Trophoblast cell (in vitro differentiated cells and primary cell): ENCODE results near the gene MYL4.

Experiments used
- DNase-seq, 2 donors: peaks; one replicate each; pipeline ENCODE4 v3.0.0-alpha.2; 2016
- H2AFZ ChIP-seq: 2 replicates; pipeline ENCODE4 v1.6.1; 2013; ENCODE audit warnings: low read length, moderate library complexity, mild to moderate bottlenecking; ENCODE audit not compliant: insufficient read depth, poor library complexity
- H2AK5ac ChIP-seq: 2 replicates; pipeline ENCODE4 v1.6.1; 2013; ENCODE audit warnings: mild to moderate bottlenecking, low read length
- H2BK120ac ChIP-seq: 2 replicates; pipeline ENCODE4 v1.6.1; 2013; ENCODE audit warnings: low read length, mild to moderate bottlenecking, moderate library complexity; ENCODE audit not compliant: insufficient read depth, poor library complexity
- H2BK12ac ChIP-seq: 2 replicates; pipeline ENCODE4 v1.6.1; 2013; ENCODE audit warnings: mild to moderate bottlenecking, low read length, moderate library complexity
- H2BK5ac ChIP-seq: 2 replicates; pipeline ENCODE4 v1.6.1; 2013; ENCODE audit warnings: low read length, low read depth, moderate library complexity, mild to moderate bottlenecking; ENCODE audit not compliant: poor library complexity
- H3K14ac ChIP-seq: 2 replicates; pipeline ENCODE4 v1.6.1; 2013; ENCODE audit warnings: mild to moderate bottlenecking, low read length
- H3K18ac ChIP-seq: 2 replicates; pipeline ENCODE4 v1.6.1; 2013; ENCODE audit warnings: mild to moderate bottlenecking, low read length
- H3K23ac ChIP-seq: 2 replicates; pipeline ENCODE4 v1.6.1; 2013; ENCODE audit warnings: low read length
- H3K27ac ChIP-seq: 2 replicates; pipeline ENCODE4 v1.5.1; 2013; ENCODE audit warnings: low read depth, mild to moderate bottlenecking, inconsistent platforms, low read length, moderate library complexity
- H3K27me3 ChIP-seq: 2 replicates; pipeline ENCODE4 v1.6.1; 2013; ENCODE audit warnings: inconsistent platforms, mild to moderate bottlenecking, low read length, moderate library complexity; ENCODE audit not compliant: insufficient read depth
- H3K36me3 ChIP-seq, 2 experiments: 1 replicate in 1 of 2; 2 replicates in 1 of 2; pipeline ENCODE4 v1.6.1; 2013; ENCODE audit warnings: low read length in 2 of 2, mild to moderate bottlenecking in 2 of 2, moderate library complexity in 1 of 2; ENCODE audit not compliant: insufficient read depth in 2 of 2, control insufficient read depth in 1 of 2
- H3K4ac ChIP-seq: 2 replicates; pipeline ENCODE4 v1.6.1; 2013; ENCODE audit warnings: low read depth, mild to moderate bottlenecking, low read length, moderate library complexity
- H3K4me1 ChIP-seq, 2 experiments: 1 replicate in 1 of 2; 2 replicates in 1 of 2; pipeline ENCODE4 v1.6.1; 2013; ENCODE audit warnings: low read length in 2 of 2, mild to moderate bottlenecking in 2 of 2, moderate library complexity in 1 of 2; ENCODE audit not compliant: insufficient read depth in 2 of 2, control insufficient read depth in 1 of 2
- H3K4me2 ChIP-seq: 2 replicates; pipeline ENCODE4 v1.6.1; 2013; ENCODE audit warnings: inconsistent platforms, mild to moderate bottlenecking, low read length, moderate library complexity
- H3K4me3 ChIP-seq: 2 replicates; pipeline ENCODE4 v1.5.1; 2013; ENCODE audit warnings: mild to moderate bottlenecking, low read depth, low read length, inconsistent platforms
- H3K79me1 ChIP-seq: one replicate; pipeline ENCODE4 v1.6.1; 2013; ENCODE audit warnings: low read length
- H3K79me2 ChIP-seq: 2 replicates; pipeline ENCODE4 v1.6.1; 2013; ENCODE audit warnings: low read length, mild to moderate bottlenecking; ENCODE audit not compliant: control insufficient read depth, insufficient read depth, poor library complexity
- H3K9ac ChIP-seq: 2 replicates; pipeline ENCODE4 v1.6.1; 2013; ENCODE audit warnings: mild to moderate bottlenecking, low read length
- H3K9me3 ChIP-seq: 2 replicates; pipeline ENCODE4 v1.6.1; 2013; ENCODE audit warnings: low read depth, mild to moderate bottlenecking, control low read depth, inconsistent platforms, low read length; ENCODE audit not compliant: insufficient read depth
- H4K12ac ChIP-seq: 2 replicates; pipeline ENCODE4 v1.6.1; 2013; ENCODE audit warnings: low read depth, mild to moderate bottlenecking, low read length, moderate library complexity
- H4K8ac ChIP-seq: 2 replicates; pipeline ENCODE4 v1.6.1; 2013; ENCODE audit warnings: low read depth, mild to moderate bottlenecking, low read length, moderate library complexity
- H4K91ac ChIP-seq: one replicate; pipeline ENCODE4 v1.6.1; 2013; ENCODE audit warnings: low read depth, mild to moderate bottlenecking, low read length, moderate library complexity
- WGBS: extraction: QIAGEN DNeasy Blood & Tissue Kit; methylation state at CpG from one replicate; pipeline ENCODE4 v1.1.7; 2013; ENCODE audit warnings: missing lambda C conversion rate; ENCODE audit not compliant: insufficient read length, insufficient coverage; ENCODE audit errors: extremely low coverage; 5-methylcytosine and 5-hydroxymethylcytosine counted together

The MYL4 gene

GRCh38 chr17:47231334-47231733, 22.2 kb downstream of the MYL4 start:
- no peak overlapping the region for H4K8ac ChIP-seq
- H3K27ac ChIP-seq, result no peak overlapping the region
- H2AK5ac ChIP-seq, result no peak overlapping the region
- WGBS, result no CpG with 5 or more reads among the region's 3 CpGs
- H2BK12ac ChIP-seq, result no peak overlapping the region
- peaks cover 4 to 5% of the 10 kb centered on the region in 2 experiments for H3K4me1 ChIP-seq
- no peak overlapping the region for H3K4me3 ChIP-seq
- H4K12ac ChIP-seq, result no peak overlapping the region
- no peak for DNase-seq
- no peak overlapping the region for H4K91ac ChIP-seq
- no peaks in the 10 kb centered on the region for H3K27me3 ChIP-seq
- no peak overlapping the region for H2AFZ ChIP-seq
- H3K14ac ChIP-seq, result no peak overlapping the region
- H3K9ac ChIP-seq, result no peak overlapping the region
- H3K36me3 ChIP-seq, result no peaks in the 10 kb centered on the region
- no peaks in the 10 kb centered on the region for H3K79me1 ChIP-seq
- H2BK5ac ChIP-seq, result no peak overlapping the region
- no peaks in the 10 kb centered on the region for H3K9me3 ChIP-seq
- no peak overlapping the region for H3K18ac ChIP-seq
- H3K23ac ChIP-seq, result no peak overlapping the region
- H3K4me2 ChIP-seq, result no peak overlapping the region
- no peak overlapping the region for H3K4ac ChIP-seq
- no peaks in the 10 kb centered on the region for H3K79me2 ChIP-seq
- no peak overlapping the region for H2BK120ac ChIP-seq

DNA sequence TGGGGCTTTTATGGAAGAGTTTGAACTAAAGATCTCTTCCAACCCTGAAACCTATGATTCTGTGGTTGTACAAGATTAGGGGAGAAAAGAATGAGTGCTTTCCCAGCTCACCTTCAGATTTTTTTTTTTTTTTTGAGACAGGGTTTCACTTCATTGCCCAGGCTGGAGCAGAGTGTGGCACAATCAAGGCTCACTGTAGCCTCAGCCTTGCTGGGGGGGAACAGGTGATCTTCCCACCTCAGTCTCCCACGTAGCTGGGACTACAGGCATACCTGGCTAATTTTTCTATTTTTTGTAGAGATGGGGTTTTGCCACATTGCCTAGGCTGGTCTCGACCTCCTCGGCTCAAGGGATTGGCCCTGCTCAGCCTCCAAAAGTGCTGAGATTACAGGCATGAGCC, 22.7 kb downstream of the MYL4 start:
- Histone ChIP-seq H3K9ac (no peak overlapping the region), H2BK12ac (no peak overlapping the region), H3K14ac (no peak overlapping the region), H3K79me1 (no peaks in the 10 kb centered on the region), H3K9me3 (no peaks in the 10 kb centered on the region), H3K36me3 (no peaks in the 10 kb centered on the region), H3K4me2 (no peak overlapping the region), H4K12ac (no peak overlapping the region), H3K27me3 (no peaks in the 10 kb centered on the region), H3K79me2 (no peaks in the 10 kb centered on the region), H2AFZ (no peak overlapping the region), H3K4me3 (no peak overlapping the region), H3K27ac (no peak overlapping the region), H4K91ac (no peak overlapping the region), H3K4ac (no peak overlapping the region), H3K4me1 (peaks cover 4 to 5% of the 10 kb centered on the region in 2 experiments), H4K8ac (no peak overlapping the region), H3K23ac (no peak overlapping the region), H2BK5ac (no peak overlapping the region), H2BK120ac (no peak overlapping the region), H3K18ac (no peak overlapping the region), H2AK5ac (no peak overlapping the region)
- no peak for DNase-seq
- no CpG with 5 or more reads among the region's 3 CpGs for WGBS

GRCh38 chr17:47232465-47232864, 23.3 kb downstream of the MYL4 start:
- H3K79me2 ChIP-seq, result no peaks in the 10 kb centered on the region
- H3K4ac ChIP-seq, result no peak overlapping the region
- no peak overlapping the region for H4K12ac ChIP-seq
- no peaks in the 10 kb centered on the region for H3K36me3 ChIP-seq
- no peak overlapping the region for H3K14ac ChIP-seq
- no peak overlapping the region for H4K8ac ChIP-seq
- H2BK12ac ChIP-seq, result no peak overlapping the region
- H3K9ac ChIP-seq, result no peak overlapping the region
- peaks cover 4 to 5% of the 10 kb centered on the region in 2 experiments for H3K4me1 ChIP-seq
- no peak overlapping the region for H2BK120ac ChIP-seq
- no peaks in the 10 kb centered on the region for H3K27me3 ChIP-seq
- no peak overlapping the region for H2AK5ac ChIP-seq
- H4K91ac ChIP-seq, result no peak overlapping the region
- no peak overlapping the region for H2AFZ ChIP-seq
- H2BK5ac ChIP-seq, result no peak overlapping the region
- no peaks in the 10 kb centered on the region for H3K79me1 ChIP-seq
- WGBS, result no CpG with 5 or more reads among the region's 2 CpGs
- H3K18ac ChIP-seq, result no peak overlapping the region
- no peak for DNase-seq
- H3K4me3 ChIP-seq, result no peak overlapping the region
- H3K9me3 ChIP-seq, result no peaks in the 10 kb centered on the region
- H3K23ac ChIP-seq, result no peak overlapping the region
- H3K27ac ChIP-seq, result no peak overlapping the region
- H3K4me2 ChIP-seq, result no peak overlapping the region

GRCh38 chr17:47235506-47235905, 26.4 kb downstream of the MYL4 start:
- H3K4me2 ChIP-seq, result no peak overlapping the region
- no peak overlapping the region for H3K4me3 ChIP-seq
- H4K91ac ChIP-seq, result no peak overlapping the region
- no peaks in the 10 kb centered on the region for H3K36me3 ChIP-seq
- H2BK120ac ChIP-seq, result no peak overlapping the region
- no peaks in the 10 kb centered on the region for H3K9me3 ChIP-seq
- no peak overlapping the region for H2BK5ac ChIP-seq
- no peaks in the 10 kb centered on the region for H3K27me3 ChIP-seq
- H3K79me2 ChIP-seq, result no peaks in the 10 kb centered on the region
- H3K4ac ChIP-seq, result no peak overlapping the region
- DNase-seq, result no peak
- no peak overlapping the region for H3K14ac ChIP-seq
- H3K23ac ChIP-seq, result no peak overlapping the region
- no peak overlapping the region for H3K27ac ChIP-seq
- H2BK12ac ChIP-seq, result no peak overlapping the region
- H4K8ac ChIP-seq, result no peak overlapping the region
- H2AK5ac ChIP-seq, result no peak overlapping the region
- H4K12ac ChIP-seq, result no peak overlapping the region
- no peak overlapping the region for H2AFZ ChIP-seq
- no peak overlapping the region for H3K9ac ChIP-seq
- H3K79me1 ChIP-seq, result no peaks in the 10 kb centered on the region
- no CpG with 5 or more reads among the region's 3 CpGs for WGBS
- H3K18ac ChIP-seq, result no peak overlapping the region
- H3K4me1 ChIP-seq, result peaks cover 2 to 5% of the 10 kb centered on the region in 2 experiments
